Measurements from ENCODE around the gene NPR3.

NPR3 gene

GRCh38 chr5:32712481-32713360 lies 1.6 kb downstream of the NPR3 start:
- DNase-seq (ENCODE audit: low read depth in 2 of 2), result no peak

GRCh38 chr5:32713361-32713769 lies 2.2 kb downstream of the NPR3 start:
- DNase-seq (ENCODE audit: low read depth in 2 of 2), result no peak

- DNase-seq (ENCODE audit: low read depth in 2 of 2), result no peak
Observed at GRCh38 chr5:32713770-32714381, 2.8 kb downstream of the NPR3 start.

DNA sequence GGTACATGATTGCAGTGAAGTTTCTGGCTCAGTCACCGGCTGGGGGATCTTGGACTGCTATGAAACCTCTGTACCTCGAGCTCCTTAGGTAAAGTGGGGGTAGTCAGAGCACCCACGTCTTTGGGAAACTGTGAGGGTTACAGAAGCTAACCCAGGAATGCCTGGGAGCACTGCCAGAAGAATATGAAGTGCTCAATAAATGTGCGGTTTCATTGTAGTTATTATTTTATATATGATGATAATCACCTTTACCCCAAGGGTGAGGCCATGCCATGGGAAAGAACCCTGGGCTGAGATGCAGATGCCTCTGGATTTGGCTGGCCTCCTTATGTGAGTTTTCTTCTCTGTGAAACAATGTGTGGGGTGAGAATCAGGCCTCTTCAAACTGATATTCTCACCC lies 3.7 kb downstream of the NPR3 start:
- DNase-seq (ENCODE audit: low read depth in 2 of 2), result no peak

GRCh38 chr5:32720300-32720699 lies 9.2 kb downstream of the NPR3 start:
- no peak for DNase-seq (ENCODE audit: low read depth in 2 of 2)

DNA sequence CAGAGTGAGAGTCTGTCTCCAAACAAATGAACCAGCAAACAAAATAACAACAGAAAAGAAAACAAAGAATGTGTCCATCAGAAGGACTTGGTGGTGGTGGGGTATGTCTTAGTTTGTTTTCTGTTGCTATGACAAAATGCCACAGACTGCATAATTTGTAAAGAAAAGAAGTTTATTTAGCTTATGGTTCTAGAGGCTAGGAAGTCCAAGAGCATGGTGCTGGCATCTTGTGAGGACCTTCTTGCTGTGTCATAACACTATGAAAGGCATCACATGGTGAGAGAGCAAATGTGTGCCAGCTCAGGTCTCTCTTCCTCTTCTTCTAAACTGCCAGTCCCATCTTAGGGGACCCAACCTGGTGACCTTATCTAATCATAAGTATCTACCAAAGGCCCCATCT lies 10.5 kb downstream of the NPR3 start:
- DNase-seq (ENCODE audit: low read depth in 2 of 2), result no peak

DNA sequence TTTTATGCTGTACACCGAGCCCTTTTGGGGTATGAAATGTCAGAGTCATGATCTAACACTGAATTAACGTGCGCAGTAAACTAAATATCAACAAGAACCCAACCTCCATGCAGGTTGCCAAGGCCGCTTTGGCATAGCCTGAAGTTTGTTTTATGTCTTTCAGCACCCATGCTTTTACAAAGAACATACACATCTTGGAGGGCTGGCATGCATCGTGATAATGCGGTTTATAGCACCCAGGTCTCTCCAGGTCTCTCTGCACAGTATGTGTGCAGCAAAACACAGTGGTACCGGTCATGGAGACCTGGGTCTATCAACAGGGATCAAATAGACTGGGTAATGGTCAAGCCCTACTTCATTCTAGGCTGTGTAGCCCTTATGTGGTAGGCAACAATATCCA lies 11.8 kb downstream of the NPR3 start:
- DNase-seq (ENCODE audit: low read depth in 2 of 2), result no peak

DNA sequence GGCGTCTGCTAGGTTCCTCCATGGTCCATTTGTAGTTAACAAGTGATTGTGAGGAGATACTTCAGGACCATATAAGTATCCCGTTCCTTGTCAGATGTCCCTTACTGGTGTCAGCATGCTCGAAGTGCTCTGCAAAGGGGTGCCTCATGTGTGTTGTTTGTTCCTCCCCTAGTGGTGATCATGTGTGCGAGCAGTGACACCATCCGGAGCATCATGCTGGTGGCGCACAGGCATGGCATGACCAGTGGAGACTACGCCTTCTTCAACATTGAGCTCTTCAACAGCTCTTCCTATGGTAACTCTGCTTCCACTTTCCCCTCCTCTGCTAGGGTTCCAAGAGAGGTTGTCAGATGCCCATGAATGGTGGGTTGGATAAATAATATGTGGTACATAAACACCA lies 13.4 kb downstream of the NPR3 start:
- DNase-seq (ENCODE audit: low read depth in 2 of 2), result no peak

GRCh38 chr5:32726086-32726557 lies 15.0 kb downstream of the NPR3 start:
- no peak for DNase-seq (ENCODE audit: low read depth in 2 of 2)

- no peak for DNase-seq (ENCODE audit: low read depth in 2 of 2)
Observed at GRCh38 chr5:32729651-32730050, 18.5 kb downstream of the NPR3 start.

- no peak for DNase-seq (ENCODE audit: low read depth in 2 of 2)
Observed at GRCh38 chr5:32733590-32734340, 22.6 kb downstream of the NPR3 start.

DNA sequence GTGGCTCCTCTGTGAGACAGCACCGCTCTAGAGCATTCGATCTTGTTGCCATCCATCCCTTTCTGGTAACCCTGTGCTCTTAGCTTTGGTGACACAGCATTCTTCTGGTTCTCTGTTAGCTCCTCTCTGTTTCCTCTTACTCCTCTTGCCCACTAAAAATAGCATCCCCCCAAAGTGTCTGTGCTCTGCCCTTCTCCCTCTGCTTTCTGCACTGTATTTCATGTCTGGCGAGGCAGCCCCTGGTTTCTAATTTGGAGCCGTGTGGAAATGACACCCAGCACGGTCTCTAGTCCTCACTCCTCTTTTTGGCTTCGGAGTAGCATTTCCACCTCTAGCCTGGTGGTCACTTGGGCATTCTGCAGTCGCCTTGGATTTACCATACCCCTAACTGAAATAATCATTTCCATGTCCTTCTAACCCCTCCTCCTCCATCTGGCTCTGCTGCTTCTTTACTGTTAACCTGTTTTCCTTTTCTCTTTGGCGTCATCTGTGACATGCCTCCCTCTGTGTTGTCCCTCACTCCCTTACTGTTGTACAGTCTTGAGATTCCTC lies 23.8 kb downstream of the NPR3 start:
- DNase-seq (ENCODE audit: low read depth in 2 of 2), result no peak

GRCh38 chr5:32735512-32735911 lies 24.4 kb downstream of the NPR3 start:
- DNase-seq (ENCODE audit: low read depth in 2 of 2), result no peak

- no peak for DNase-seq (ENCODE audit: low read depth in 2 of 2)
Observed at GRCh38 chr5:32736842-32737241, 25.7 kb downstream of the NPR3 start.

GRCh38 chr5:32740651-32741050 lies 29.5 kb downstream of the NPR3 start:
- no peak for DNase-seq (ENCODE audit: low read depth in 2 of 2)

DNA sequence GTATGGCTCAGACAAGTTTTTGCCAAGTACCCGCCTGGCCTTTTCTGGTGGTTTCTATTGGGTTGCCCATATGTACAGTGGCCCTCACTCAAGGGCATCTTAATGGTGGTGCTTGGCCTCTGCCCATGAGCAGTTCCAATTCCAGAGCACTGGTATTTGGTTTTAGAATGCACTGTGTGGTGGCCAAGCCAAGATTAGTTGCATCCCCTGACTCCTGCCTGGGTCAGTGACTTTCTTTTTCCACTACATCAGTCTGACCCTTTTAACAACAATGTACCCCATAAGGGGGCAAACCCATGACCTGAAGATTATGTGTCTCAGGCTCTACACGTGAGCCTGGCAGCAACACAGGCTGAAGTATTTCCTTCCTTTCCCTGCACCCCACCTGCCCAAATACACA lies 34.2 kb downstream of the NPR3 start:
- no peak for DNase-seq (ENCODE audit: low read depth in 2 of 2)

GRCh38 chr5:32752411-32752810 lies 41.3 kb downstream of the NPR3 start:
- no peak for DNase-seq (ENCODE audit: low read depth in 2 of 2)

GRCh38 chr5:32753051-32753450 lies 41.9 kb downstream of the NPR3 start:
- DNase-seq (ENCODE audit: low read depth in 2 of 2), result no peak

DNA sequence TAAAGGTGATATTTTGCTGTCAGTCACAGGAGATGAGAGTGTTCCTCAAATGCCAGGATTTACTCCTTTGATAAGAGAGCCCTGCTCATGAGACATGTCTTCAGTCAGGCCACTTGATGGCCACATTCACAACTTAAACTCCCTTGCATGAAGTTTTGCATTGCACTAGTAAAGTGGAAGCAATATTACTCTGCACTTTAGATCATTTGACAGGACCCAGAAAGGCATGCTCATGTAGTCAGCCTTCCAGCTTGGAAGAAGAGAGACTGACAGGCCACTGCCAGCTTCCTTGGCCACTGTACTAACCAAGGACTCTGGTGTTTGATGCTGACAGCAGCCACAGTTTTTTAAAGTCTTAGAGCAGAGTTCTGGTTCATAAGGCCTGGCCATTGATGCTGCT lies 42.6 kb downstream of the NPR3 start:
- DNase-seq (ENCODE audit: low read depth in 2 of 2), result no peak

DNA sequence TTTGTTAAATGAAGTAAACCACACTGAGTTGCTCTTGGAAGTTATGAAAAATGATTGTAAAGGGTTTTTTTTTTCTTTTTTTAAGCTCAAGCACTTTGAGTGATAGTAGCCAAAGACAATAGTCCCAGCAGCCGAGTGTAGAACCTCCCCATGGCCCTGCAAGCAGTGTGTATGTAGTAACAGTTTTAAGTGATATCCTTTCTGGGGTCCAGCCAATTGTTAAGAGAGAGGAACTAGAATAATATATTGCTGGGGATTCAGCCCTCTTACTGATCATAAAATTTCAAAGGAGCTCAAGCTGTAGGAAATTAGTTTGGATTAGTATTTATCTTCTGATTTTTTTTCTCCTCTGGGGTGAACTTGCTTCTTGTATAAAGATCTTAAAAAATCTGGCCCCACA lies 43.2 kb downstream of the NPR3 start:
- DNase-seq (ENCODE audit: low read depth in 2 of 2), result no peak

- DNase-seq (ENCODE audit: low read depth in 2 of 2), result no peak
Observed at GRCh38 chr5:32760091-32760509, 49.0 kb downstream of the NPR3 start.

GRCh38 chr5:32765266-32765665 lies 54.1 kb downstream of the NPR3 start:
- DNase-seq (ENCODE audit: low read depth in 2 of 2), result no peak

Measured in stimulated activated CD8-positive, alpha-beta memory T cell treated with anti-CD3 and anti-CD28 coated beads, Interleukin-7, amount 100 ng/mL, for 1 hour (primary cell).